IPS-11a (cell line): ENCODE data around the gene FRMD3.
A peak's percentile ranks its signal among the peaks of the same experiment; 100 is the strongest.

Source experiments
- H3K4me3 ChIP-seq: one replicate; pipeline ENCODE4 v1.5.1; 2013; ENCODE audit warnings: low read depth, low read length, control low read depth

Gene FRMD3

DNA sequence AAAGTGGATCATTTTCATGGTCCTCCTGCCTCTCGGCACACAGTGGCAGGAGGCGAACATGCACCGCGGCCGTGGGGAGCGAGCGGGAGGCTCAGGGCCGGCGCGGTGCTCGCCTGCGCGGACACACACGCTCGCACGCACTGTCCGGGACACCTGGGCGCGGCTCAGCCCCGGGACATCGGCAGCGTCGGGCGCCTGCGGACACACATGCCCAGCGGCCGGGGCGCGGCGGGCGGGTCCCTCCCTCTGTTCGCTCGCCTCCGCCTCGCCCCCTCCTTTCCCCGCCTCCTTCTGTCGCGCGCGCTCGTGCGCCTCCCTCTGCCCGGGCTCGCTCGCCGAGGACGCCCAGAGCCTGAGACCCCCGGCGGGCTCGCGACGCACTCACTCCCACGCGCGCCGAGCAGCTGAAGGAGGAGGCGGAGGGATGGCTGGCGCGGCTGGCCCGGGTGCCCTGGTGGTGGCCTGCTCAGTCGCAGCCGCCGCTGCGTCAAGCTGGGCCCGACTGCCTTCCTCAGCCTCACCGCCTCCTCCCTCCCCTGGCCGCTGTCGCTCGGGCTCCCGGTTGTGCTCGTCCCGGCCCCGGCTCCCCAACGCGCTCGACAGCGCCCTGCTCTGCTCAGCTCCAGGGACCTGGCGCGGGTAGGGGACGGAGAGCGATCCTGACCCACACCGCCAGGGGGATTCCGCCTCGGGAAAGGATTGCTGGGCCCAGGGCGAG is at the start of gene FRMD3:
TSS of gene FRMD3 (minus strand) at position 230 of the 718 bp plus-strand sequence. CDS start at position 60, 170 bp downstream.
- H3K4me3 ChIP-seq: peak within 1 kb of the TSS; percentile 49

DNA sequence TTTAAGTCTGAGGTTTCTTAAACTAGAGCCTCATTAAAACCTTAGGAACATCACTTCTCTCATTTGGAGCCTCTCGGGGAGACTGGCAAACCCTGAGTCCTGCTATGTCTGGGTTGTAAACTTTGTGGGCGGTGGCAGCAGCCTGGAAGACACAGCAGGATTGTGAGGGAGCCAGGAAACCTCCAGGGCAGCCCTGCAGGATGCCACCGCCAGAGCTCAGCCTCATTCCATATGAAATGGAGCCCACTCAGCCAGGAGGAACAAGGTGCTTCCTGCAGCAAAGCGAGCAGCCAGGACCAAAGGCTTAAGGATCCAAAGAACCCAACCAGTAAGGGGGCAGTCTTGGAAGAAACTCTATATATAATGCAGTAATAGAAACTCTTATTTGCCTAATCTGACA is 46.8 kb upstream of the FRMD3 start:
- H3K4me3 ChIP-seq: no peak overlapping the region

DNA sequence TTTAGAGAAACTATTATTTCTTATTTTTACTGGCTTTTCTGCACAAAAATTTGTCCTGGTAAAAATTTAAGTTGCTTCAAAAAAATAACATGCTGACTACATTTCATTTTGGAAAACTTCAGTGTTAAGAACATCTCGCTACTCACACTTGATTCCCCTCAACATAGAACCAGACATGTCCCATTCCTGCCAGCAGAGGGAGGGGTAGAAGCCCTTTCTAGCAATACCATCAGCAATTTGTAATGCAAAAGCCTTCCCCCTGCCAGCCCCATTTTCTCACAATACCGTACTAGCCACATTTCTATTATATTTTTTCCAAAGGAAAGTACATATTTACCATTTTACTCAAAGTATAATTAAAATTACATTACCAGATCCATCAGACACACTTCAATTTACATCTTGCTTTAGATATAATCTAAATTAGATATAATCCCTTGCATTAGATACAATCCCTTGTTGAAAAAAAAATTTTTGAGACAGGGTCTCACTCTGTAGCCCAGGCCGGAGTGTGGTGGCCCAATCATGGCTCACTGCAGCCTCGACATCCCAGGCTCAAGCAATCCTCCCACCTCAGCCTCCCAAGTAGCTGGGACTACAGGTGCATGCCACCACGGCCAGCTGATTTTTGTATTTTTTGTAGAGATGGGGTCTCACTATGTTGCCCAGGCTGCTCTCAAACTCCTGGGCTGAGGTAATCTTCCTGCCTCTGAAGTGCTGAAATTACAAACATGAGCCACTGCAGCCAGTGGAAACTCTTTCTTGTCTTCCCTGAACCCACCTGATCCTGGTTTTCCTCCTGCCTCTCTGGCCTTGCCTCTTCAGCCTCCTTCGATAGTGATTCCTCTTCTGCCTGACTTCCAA is 45.2 kb upstream of the FRMD3 start:
- no peak overlapping the region for H3K4me3 ChIP-seq

DNA sequence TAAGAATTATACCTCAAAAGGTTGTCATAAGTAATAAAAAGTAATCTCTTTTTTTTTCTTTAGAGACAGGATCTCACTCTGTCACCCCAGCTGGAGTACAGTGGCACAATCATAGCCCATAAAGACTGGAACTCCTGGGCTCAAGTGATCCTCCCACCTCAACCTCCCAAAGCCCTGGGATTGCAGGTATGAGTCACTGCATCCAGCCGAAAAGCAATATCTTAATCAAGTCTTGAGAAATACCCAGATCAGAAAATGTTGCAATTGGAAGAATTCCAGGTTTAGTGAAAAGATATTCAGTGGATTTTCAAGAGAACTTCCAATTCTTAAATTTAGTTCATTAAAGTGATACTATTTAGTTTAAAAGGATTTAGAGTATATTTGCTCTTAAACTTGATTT is 43.8 kb upstream of the FRMD3 start:
- no peak overlapping the region for H3K4me3 ChIP-seq

DNA sequence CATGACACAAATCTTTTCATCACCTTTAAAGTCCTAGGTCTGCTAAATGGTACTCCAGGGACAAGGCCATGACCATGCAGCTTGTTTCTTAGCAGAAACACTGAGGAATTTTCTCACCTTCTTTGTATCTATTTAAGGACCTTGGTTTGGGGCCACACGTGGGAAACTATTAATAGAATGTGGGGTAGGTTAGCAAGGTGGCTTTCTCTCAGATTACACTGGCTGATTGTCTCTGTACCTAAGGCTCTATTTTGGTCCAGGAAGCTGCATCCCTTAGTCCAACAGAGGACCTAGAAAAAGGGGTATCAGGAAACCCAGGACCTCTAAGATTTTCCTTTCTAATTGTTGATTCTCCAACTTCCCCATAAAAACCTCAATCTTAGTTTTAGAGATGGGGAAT is 36.3 kb upstream of the FRMD3 start:
- no peak overlapping the region for H3K4me3 ChIP-seq

DNA sequence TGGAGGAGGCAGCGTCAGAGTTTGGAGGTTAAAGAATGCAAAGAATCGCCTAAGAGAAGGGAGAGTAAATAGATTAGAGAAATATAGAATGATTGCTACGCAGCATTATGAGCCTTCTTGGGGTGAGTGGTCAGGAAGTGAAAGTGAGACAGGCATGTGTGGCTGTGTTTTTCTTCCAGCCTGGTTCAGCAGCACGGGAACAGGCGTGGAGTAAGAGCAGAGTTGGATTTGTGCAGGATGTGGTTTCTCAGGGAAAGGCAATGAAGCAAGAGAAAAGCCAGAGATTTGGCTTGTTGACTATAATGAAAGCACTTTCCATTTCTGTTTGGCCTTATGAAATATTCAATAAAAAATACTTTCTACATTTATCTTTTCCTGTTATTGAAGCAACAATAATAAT is 34.3 kb upstream of the FRMD3 start:
- H3K4me3 ChIP-seq: no peak overlapping the region

DNA sequence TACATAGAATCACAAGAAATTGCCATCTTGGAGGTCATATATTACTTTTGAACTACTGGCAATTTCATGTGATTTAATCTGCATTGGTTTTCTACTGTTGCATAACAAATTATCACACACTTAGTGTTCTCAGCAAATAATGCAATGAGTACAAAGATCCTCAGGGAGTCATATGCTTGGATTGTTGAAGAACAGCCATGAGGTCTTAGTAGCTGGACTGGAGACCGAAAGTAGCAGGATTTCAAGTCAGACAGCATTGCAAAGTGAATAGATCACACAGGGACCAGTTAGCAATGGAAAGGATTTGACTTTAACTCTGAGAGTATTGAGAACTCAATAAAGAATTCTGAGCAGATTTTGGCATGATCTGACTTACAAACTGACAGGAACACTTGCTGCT is 32.2 kb upstream of the FRMD3 start:
- no peak overlapping the region for H3K4me3 ChIP-seq

DNA sequence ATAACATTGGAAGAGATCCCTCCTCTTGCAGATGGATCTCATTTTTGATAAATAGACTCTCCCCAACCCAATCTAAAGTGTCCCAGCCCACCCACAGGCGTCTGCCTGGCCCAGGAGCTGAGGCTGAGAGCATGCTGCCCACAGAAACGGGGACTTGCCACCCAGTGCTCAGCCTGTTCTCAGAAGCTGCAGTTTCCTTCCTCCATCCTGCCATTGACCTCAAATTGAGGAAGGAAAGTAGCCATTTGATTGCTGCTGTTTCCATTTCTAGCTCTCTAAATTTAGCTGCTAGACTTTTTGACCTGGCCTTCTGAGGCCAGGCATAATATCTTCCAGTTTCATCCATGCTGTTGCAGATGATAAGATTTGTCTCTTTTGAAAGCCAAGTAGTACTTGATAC is 31.1 kb upstream of the FRMD3 start:
- no peak overlapping the region for H3K4me3 ChIP-seq

DNA sequence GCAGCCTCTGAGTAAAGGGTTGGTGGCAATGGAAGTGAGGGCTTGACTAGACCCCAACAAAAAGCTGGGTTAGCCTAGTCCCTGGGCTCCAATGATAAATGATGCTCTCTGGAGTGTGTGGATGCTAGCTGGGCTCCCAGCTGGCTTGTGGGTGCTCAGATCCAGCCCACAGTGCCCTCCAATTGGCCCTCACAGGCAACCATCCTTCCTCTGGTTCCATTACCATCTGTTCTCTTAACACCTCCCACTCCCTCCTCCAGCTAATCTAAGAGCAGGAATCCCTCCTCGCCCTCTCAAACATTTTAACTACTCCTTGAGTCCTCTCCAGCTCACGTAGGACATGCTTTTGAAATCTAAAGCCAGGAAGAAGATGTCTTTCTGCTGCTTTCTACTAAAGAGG is 25.2 kb upstream of the FRMD3 start:
- H3K4me3 ChIP-seq: no peak overlapping the region

DNA sequence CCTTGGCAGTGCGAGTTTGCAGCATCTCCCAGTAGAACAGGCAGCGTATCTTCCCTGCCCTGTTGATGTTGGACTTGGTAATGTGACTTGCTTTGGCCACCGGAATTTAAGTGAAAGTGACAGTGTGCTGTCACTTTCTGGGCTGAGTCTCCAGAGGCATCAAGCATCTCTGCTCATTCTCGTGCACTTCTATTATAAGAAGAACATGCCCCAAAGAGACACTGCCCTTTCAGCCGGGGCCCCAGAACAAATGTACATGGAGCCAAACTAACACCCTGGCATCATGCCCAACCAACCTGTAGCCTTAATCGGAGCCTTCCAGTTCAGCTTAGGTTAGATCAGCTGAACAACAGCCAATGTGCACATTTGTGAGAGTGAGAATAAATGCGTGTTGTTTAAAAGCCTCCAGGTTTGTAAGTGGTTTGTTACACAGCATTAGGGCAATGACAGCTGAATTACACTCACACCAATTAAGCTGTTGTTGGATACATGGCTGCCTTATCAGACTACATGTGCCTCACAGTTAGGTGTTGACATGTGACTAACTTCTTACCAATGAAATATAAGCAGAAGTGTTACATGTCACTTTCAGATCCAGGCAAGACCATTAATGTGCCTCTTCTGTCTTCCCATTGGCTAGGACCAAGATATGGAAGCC is 22.1 kb upstream of the FRMD3 start:
- H3K4me3 ChIP-seq: no peak overlapping the region

DNA sequence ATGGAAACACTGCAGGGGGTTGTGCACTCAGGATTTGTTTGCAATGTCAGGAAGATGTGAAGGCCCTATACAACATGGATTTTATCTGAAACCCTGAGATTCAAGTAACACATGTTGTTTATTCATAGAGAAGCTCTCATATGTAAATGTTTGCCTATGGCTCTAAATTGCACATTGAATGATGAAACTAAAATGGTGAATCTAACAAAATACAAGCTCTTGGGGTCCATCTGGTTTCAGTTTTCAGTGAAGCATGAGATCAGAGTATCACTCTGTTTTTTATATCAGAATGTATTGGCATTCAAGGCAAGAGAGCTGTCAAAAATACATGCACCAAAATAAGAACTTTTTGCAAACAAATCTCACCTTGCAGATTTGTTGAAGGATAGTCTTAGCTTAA is 19.6 kb upstream of the FRMD3 start:
- no peak overlapping the region for H3K4me3 ChIP-seq

DNA sequence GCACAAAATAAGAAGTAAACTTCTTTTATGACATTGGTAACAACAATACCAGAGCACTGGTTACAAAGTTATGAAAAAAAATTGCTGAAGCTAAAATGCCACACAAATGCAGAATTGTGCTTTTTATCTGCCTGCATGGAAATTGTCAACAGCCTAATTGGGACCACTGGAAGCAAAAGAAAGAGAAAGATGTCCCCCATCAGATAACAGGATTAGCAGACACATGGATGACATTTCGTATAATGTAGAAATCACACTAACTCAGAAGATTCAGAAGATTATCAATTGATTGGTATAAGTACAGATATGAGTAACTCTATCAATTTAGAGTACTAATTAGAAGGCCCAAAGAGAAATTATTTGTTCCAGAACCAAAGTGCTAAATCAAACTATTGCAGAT is 19.1 kb upstream of the FRMD3 start:
- H3K4me3 ChIP-seq: no peak overlapping the region

DNA sequence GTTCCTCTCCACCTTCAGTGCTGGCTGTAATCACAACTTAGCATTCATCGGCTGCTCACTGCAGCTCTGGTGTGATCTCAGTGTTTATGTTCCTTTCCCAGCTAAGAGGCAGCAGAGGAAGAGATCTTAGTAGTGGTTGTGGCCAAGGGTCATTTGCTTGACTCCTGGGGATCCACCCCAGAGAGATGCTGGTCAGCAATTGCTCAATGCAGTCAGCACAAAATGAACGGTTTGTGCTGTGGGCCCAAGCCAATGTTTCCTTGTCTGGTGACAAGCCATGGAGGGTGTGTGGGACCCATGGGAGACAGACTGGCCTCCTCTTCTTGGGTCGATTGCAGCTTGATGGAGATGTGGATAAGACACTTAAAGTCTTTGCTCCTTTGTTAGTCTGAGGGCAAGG is 16.1 kb upstream of the FRMD3 start:
- H3K4me3 ChIP-seq: no peak overlapping the region

DNA sequence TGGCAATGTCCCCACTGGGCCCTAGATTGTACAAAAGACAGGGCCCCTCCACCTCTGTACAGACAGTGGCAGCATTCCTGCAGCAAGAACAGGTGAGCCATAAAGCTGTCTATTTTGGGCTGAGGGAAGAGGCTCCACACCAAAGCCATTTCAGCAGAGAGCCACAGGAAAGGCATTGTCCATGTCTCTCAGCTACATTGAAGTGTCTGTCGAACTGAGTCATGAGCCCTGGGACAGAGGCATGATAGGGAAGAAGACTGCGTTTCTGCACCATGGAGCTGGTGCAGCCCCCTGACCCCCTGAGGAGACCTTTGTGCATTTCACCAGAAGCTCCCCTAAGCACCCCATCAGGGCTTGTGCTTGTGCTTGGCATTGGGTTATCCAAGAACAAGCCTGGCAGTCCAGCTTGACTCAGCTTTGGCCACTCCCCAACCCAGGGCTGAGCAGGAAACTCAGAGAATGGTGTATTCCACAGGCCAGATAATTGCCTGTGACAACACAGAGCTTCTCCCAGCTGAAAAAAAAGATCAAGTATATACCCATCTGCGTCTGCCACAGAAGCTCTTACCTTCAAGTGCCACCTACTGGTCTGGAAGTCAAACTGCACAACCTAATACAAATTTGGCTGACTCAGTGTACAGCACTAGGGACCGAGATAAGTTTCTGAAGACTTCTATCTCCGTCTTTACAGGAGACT is 5.9 kb upstream of the FRMD3 start:
- no peak overlapping the region for H3K4me3 ChIP-seq

DNA sequence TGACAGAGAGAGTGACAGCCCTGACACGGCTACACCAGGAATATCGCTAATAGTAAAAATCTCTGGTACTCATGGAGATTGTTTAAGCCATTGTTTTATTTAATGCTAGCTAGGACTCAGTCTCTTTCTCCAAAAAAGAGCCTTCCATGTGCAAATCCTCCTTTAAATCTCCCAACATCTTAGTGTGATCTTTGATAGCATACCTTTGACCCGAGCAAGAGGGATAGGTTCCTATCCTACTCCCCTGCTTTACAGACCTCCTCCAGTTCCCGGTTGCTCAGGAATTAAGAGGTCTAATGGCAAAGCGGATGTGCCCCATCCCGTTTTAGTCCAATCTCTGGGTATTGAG is 663 bp upstream of the FRMD3 start:
- H3K4me3 ChIP-seq: no peak overlapping the region

DNA sequence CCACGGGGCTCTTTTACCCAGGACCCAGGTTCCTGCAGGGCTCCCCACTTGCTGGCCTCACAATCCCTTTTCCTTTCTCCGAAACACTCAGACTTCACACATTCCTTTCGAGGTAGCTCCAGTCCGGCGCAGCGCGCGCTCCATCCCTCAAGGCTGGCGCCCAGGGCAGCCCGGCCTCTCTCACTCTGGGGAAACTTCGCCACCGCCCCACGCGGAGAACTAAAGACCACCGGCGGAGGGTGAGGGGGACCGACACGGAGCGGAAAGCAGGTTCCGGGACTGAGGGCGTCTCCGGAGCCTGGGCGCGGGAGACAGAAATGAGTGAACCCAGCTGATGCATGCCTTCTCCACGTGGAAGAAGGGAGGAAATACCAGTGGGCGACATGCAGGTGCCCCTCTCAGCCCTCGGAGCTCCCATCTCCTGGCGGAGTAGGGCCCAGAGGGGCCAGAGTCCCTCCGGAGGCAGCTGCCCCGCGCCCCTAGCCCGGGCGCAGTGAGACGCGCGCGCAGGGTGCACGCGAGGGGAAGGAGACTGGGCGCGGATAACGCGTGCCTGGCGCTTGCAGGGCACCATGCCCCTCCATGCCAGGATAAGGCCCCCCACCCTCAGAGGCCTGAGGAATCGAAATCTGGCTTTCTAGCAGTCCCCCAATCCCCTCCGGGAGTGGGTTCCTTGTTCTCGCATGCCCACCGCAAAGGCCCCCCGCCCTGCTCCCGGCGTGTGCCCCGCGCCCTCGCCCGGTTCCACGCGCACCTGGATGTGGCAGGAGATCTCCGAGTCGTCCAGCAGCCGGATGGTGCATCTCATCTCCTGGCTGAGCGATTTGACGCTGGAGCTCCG is 650 bp downstream of the FRMD3 start:
- peak overlapping the region; percentile 49 for H3K4me3 ChIP-seq

DNA sequence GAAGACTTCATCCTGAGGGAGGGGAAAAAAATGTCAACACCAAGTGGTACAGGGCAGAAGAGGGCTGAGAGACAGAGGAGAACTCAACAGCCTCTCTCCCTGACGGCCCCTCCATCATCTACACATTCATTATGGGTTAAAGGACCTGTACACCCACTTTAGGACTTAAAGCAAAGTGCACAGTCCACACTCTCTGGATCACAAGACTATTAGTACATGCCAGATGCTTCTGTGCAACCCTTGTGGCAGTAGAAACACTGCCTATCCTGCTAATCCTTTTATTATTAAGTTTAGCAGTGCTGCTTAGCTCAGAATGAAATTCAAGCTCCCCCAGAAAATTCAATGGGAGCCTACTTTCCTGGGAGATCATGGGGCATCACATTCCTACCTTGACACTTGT is 1.9 kb downstream of the FRMD3 start:
- no peak overlapping the region for H3K4me3 ChIP-seq

DNA sequence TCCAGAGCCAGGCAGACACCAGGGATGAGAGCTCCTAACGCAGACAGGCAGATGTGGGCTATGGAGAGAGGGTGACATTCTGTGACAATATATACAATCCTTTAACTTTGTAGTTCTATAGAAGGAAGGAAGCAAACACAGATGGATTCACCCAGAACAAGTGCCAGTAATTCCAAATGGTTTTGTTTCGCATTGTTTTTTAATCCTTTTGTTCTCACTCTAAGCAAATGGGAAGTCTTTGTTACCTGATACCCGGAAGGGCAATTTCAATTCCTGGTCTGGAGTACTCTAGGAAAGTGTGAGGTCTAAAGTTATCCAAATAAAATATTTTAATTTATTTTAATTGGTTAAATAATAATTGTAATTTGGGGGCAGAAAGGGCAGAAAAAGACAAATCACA is 2.5 kb downstream of the FRMD3 start:
- H3K4me3 ChIP-seq: no peak overlapping the region

DNA sequence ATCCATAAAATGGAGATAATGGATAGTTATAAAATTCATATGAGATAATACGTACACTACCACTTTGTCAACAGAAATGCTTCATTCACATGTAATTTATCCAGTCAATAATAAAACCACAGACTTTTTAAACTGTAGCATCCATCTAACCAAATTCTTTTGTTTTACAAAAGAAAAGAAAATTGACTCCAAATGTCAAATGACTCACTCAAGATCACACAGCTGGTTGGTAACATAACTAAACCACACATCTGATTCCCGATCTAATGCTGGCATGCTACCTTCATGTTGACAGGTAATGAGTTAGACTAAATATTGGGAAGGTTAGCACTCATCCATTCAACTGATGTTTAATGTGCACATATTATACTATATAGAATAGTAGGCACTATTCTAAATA is 4.9 kb downstream of the FRMD3 start:
- H3K4me3 ChIP-seq: no peak overlapping the region

DNA sequence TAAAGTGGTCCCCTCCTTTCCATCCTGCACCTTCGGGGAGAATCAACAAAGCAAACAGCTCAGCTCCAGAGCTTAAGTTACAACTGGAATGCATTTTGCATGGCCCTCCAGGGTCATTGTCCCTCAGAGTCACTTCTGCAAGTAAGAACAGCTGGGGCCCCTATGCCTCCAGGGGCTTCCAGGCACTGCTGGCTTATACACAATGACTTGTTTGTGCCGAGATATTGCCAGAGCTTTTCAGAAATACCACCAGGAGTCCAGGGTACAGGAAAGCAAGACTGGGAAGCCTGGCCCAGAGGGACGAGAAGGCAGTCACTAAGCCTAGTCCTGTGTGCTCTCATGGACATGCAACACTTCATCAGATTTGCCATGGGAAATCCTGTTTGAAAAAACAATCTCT is 11.3 kb downstream of the FRMD3 start:
- H3K4me3 ChIP-seq: no peak overlapping the region

DNA sequence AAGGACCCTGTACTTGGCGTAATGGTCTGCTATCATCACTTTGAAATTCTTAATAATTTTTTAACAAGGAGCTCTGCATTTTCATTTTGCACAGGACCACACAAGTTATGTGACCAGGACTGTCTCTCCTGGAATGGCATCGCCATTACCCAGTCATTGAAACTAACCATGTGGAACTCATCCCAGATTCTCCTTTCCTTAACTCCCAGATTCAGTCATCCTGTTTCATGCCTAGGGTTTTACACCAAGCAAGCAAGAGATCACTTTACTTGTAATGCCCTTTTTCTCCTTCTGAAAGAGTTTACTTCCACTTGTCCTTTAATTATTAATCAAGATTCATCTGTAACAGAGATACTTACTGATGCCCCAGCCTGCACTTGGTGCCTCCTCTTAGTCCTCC is 12.0 kb downstream of the FRMD3 start:
- H3K4me3 ChIP-seq: no peak overlapping the region
